PC-3 (cell line): Measurements from ENCODE around the gene PARP16.

ENCODE experiments used
- CTCF ChIP-seq: fragments of 300-600 bp; sonication (generic); conservative IDR thresholded peaks from 2 replicates; pipeline ENCODE4 v1.5.1; 2017; ENCODE audit warnings: antibody characterized with exemption, low read depth, mild to moderate bottlenecking, low read length
- EZH2 ChIP-seq: fragments of 300-600 bp; sonication (generic); IDR thresholded peaks from one replicate; pipeline ENCODE4 v1.6.1; 2017; ENCODE audit warnings: antibody characterized with exemption, mild to moderate bottlenecking, low read length; ENCODE audit not compliant: unreplicated experiment
- EZH2phosphoT487 ChIP-seq: fragments of 300-600 bp; sonication (generic); IDR thresholded peaks from 2 replicates; pipeline ENCODE4 v1.6.1; 2018; ENCODE audit warnings: mild to moderate bottlenecking, antibody characterized with exemption, low read length, borderline replicate concordance

GRCh38 chr15:65214010-65214409 is 72.7 kb downstream of the PARP16 start:
- TF ChIP-seq CTCF (no peak), EZH2phosphoT487 (no peak), EZH2 (no peak)
